Activated CD4-positive, alpha-beta T cell treated with anti-CD3 and anti-CD28 coated beads, Interleukin-2, amount 50 U/mL, for 1 hour (primary cell): ENCODE data around the gene R3HCC1L.

Source experiments
- DNase-seq: peaks from one replicate; pipeline ENCODE4 v3.0.0-alpha.2; 2020

Gene R3HCC1L

GRCh38 chr10:98262571-98262970 lies 128.1 kb downstream of the R3HCC1L start:
- no peak for DNase-seq

- DNase-seq: no peak
Observed at GRCh38 chr10:98263088-98263487, 128.6 kb downstream of the R3HCC1L start.

GRCh38 chr10:98264378-98265065 lies 130.1 kb downstream of the R3HCC1L start:
- no peak for DNase-seq

- DNase-seq: no peak
Observed at GRCh38 chr10:98265403-98266378, 131.2 kb downstream of the R3HCC1L start.

GRCh38 chr10:98266647-98267046 lies 132.2 kb downstream of the R3HCC1L start:
- no peak for DNase-seq

GRCh38 chr10:98267069-98267893 lies 132.8 kb downstream of the R3HCC1L start:
- DNase-seq: no peak

GRCh38 chr10:98267894-98268693 lies 133.6 kb downstream of the R3HCC1L start, which contains the start of gene LOXL4:
Gene LOXL4 (minus strand): TSS chr10:98268194. CDS start chr10:98263019, 5,175 bp downstream.
- no peak for DNase-seq

- no peak for DNase-seq
Observed at GRCh38 chr10:98268694-98269431, 134.4 kb downstream of the R3HCC1L start.

GRCh38 chr10:98269435-98269912 lies 135.0 kb downstream of the R3HCC1L start:
- DNase-seq: no peak

- no peak for DNase-seq
Observed at GRCh38 chr10:98270073-98270740, 135.8 kb downstream of the R3HCC1L start.

- DNase-seq: no peak
Observed at GRCh38 chr10:98270786-98271185, 136.3 kb downstream of the R3HCC1L start.

- DNase-seq: no peak
Observed at GRCh38 chr10:98272245-98272644, 137.8 kb downstream of the R3HCC1L start.

- no peak for DNase-seq
Observed at GRCh38 chr10:98272656-98273055, 138.2 kb downstream of the R3HCC1L start.

- no peak for DNase-seq
Observed at GRCh38 chr10:98273057-98273850, 138.8 kb downstream of the R3HCC1L start.

- DNase-seq: no peak
Observed at GRCh38 chr10:98274562-98274961, 140.1 kb downstream of the R3HCC1L start.

- DNase-seq: no peak
Observed at GRCh38 chr10:98276311-98276710, 141.9 kb downstream of the R3HCC1L start.

- no peak for DNase-seq
Observed at GRCh38 chr10:98285416-98285815, 151.0 kb downstream of the R3HCC1L start.

- DNase-seq: no peak
Observed at GRCh38 chr10:98286419-98286818, 152.0 kb downstream of the R3HCC1L start.

- DNase-seq: no peak
Observed at GRCh38 chr10:98287321-98287720, 152.9 kb downstream of the R3HCC1L start.

GRCh38 chr10:98289802-98290209 lies 155.3 kb downstream of the R3HCC1L start:
- no peak for DNase-seq
